Endothelial cell of umbilical vein (primary cell): ENCODE data around the gene NRDC. TPM values are rescaled to one million over a fixed set of nuclear protein-coding genes. Genes with fewer than 3 reads are reported as not detected.

Experiments
- BruUV-seq: library from RNA; stranded (reverse); fragments of 400-500 nt; replicated peaks from 2 replicates; lab custom pipeline; 2021; lab: Mats Ljungman, UMichigan
- CTCF ChIA-PET: fragments of 300-600, 350-600 bp; sonication (Branson Sonifier 250); formaldehyde crosslinking; loops from one replicate; lab custom pipeline; 2021; ENCODE audit warnings: antibody characterized with exemption, inconsistent platforms; lab: Charles Lee
- POLR2A ChIA-PET: fragments of 300-600, 350-600 bp; sonication (Branson Sonifier 250); formaldehyde crosslinking; loops from one replicate; lab custom pipeline; 2021; ENCODE audit warnings: antibody characterized with exemption, inconsistent platforms; lab: Charles Lee
- DNase-seq: peaks from one replicate; pipeline ENCODE4 v3.0.0-alpha.2; 2011; ENCODE audit warnings: low read depth, low spot score
- FAIRE-seq: peaks from 2 replicates; lab custom pipeline; 2011; peaks lifted over from hg19 to GRCh38; lab: Jason Lieb, UNC
- H2AFZ ChIP-seq: 2 replicates; pipeline ENCODE4 v1.6.0; 2012; ENCODE audit warnings: low read depth, low read length, control low read depth, inconsistent platforms
- H3K27ac ChIP-seq: 2 replicates; pipeline ENCODE4 v1.5.1; 2011; ENCODE audit warnings: low read depth, mild to moderate bottlenecking, control low read depth, low read length, moderate library complexity; ENCODE audit not compliant: insufficient read depth
- H3K27me3 ChIP-seq, 2 experiments: 2 replicates each; pipeline versions ENCODE4 v1.6.0 to v1.6.1; 2011; ENCODE audit warnings: low read length in 2 of 2, mixed read lengths in 1 of 2; ENCODE audit not compliant: control insufficient read depth in 2 of 2, insufficient read depth in 2 of 2
- H3K36me3 ChIP-seq, 2 experiments: 2 replicates in 1 of 2; 3 replicates in 1 of 2; pipeline ENCODE4 v1.5.1; 2011; ENCODE audit warnings: low read length in 2 of 2, mild to moderate bottlenecking in 1 of 2, moderate library complexity in 1 of 2; ENCODE audit not compliant: control insufficient read depth in 2 of 2, insufficient read depth in 2 of 2; ENCODE audit errors: extremely low read depth in 1 of 2
- H3K4me1 ChIP-seq: 3 replicates; pipeline ENCODE4 v1.5.1; 2011; ENCODE audit warnings: mild to moderate bottlenecking, low read length; ENCODE audit not compliant: control insufficient read depth, insufficient read depth; ENCODE audit errors: extremely low read depth
- H3K4me2 ChIP-seq: 2 replicates; pipeline ENCODE4 v1.6.1; 2011; ENCODE audit warnings: low read length, control low read depth, mixed read lengths; ENCODE audit not compliant: insufficient read depth
- H3K4me3 ChIP-seq, 3 experiments: fragments of 200-600 bp in 1 of 3; sonication (generic), shearing (Covaris generic) in 1 of 3; replicated peaks in 1 of 3; 2 replicates each; pipeline ENCODE4 v1.5.1; 2011 to 2016; ENCODE audit warnings: control low read depth in 3 of 3, low read length in 3 of 3, mild to moderate bottlenecking in 2 of 3, inconsistent platforms in 1 of 3, low read depth in 1 of 3, moderate library complexity in 1 of 3; ENCODE audit not compliant: insufficient read depth in 1 of 3
- H3K79me2 ChIP-seq: 2 replicates; pipeline ENCODE4 v1.6.0; 2012; ENCODE audit warnings: low read length, inconsistent platforms; ENCODE audit not compliant: control insufficient read depth, insufficient read depth
- H3K9ac ChIP-seq: replicated peaks from 2 replicates; pipeline ENCODE3; 2011; ENCODE audit warnings: low read length, control low read depth; ENCODE audit not compliant: insufficient read depth; ENCODE audit errors: extremely low read depth
- H3K9me1 ChIP-seq: replicated peaks from 3 replicates; pipeline ENCODE4 v1.6.0; 2011; ENCODE audit warnings: mild to moderate bottlenecking, low read length; ENCODE audit not compliant: control insufficient read depth, insufficient read depth; ENCODE audit errors: extremely low read depth
- H3K9me3 ChIP-seq: replicated peaks from 2 replicates; pipeline ENCODE4 v1.5.1; 2012; ENCODE audit warnings: low read length, inconsistent platforms; ENCODE audit not compliant: control insufficient read depth, insufficient read depth
- H4K20me1 ChIP-seq: replicated peaks from 2 replicates; pipeline ENCODE3; 2011; ENCODE audit warnings: mild to moderate bottlenecking, low read length; ENCODE audit not compliant: control insufficient read depth, insufficient read depth; ENCODE audit errors: extremely low read depth
- CTCF ChIP-seq, 2 donors: IDR thresholded peaks; 1 replicate in 1 of 2; 2 replicates in 1 of 2; pipeline ENCODE4 v1.5.1; 2011; ENCODE audit warnings: low read length in 2 of 2, mild to moderate bottlenecking in 2 of 2, moderate library complexity in 2 of 2, control low read depth in 1 of 2, inconsistent platforms in 1 of 2, low read depth in 1 of 2; ENCODE audit not compliant: insufficient read depth in 1 of 2; ENCODE audit errors: extremely low read depth in 1 of 2
- EZH2 ChIP-seq: IDR thresholded peaks from 2 replicates; pipeline ENCODE4 v1.6.1; 2012; ENCODE audit warnings: borderline replicate concordance, low read depth, mild to moderate bottlenecking, moderate library complexity, low read length, inconsistent platforms; ENCODE audit not compliant: severe bottlenecking
- FOS ChIP-seq: IDR thresholded peaks from 2 replicates; pipeline ENCODE4 v1.6.1; 2011; ENCODE audit warnings: mild to moderate bottlenecking, low read length, moderate library complexity, borderline replicate concordance; ENCODE audit not compliant: insufficient read depth
- GATA2 ChIP-seq: IDR thresholded peaks from 2 replicates; pipeline ENCODE4 v1.7.0; 2011; ENCODE audit warnings: low read depth, mild to moderate bottlenecking, moderate library complexity, mixed read lengths, low read length; ENCODE audit not compliant: insufficient read length, insufficient read depth
- JUN ChIP-seq: IDR thresholded peaks from 2 replicates; pipeline ENCODE4 v1.6.1; 2011; ENCODE audit warnings: borderline replicate concordance, low read depth; ENCODE audit not compliant: insufficient read length, insufficient read depth
- MAX ChIP-seq: IDR thresholded peaks from 2 replicates; pipeline ENCODE4 v1.6.1; 2011; ENCODE audit not compliant: insufficient read depth, insufficient read length
- MYC ChIP-seq: IDR thresholded peaks from one replicate; pipeline ENCODE4 v1.6.1; 2011; ENCODE audit warnings: mild to moderate bottlenecking, low read depth, low read length
- POLR2A ChIP-seq: IDR thresholded peaks from 2 replicates; pipeline ENCODE4 v1.6.1; 2012; ENCODE audit warnings: low read depth, mild to moderate bottlenecking, control low read depth, low read length
- POLR2AphosphoS5 ChIP-seq: IDR thresholded peaks from 2 replicates; pipeline ENCODE4 v1.6.1; 2012; ENCODE audit warnings: low read depth, mild to moderate bottlenecking, control low read depth, low read length, moderate library complexity; ENCODE audit not compliant: insufficient read depth
- dilution Hi-C: fragments of 300-500 bp; cut with MboI; formaldehyde crosslinking; loops from one replicate; pipeline ENCODE4 v1.15.0; 2019; ENCODE audit warnings: low sequenced_read_pairs; ENCODE audit not compliant: extremely low pct_ligation_motif_present
- intact Hi-C: fragments of 100-400 bp; cut with micrococcal nuclease; formaldehyde crosslinking; loops from one replicate; pipeline ENCODE4 v1.10.0; 2022
- polyA plus RNA-seq, 4 experiments: library from polyadenylated mRNA; depleted of rRNA in 3 of 4; stranded (reverse) in 3 of 4; unstranded in 1 of 4; fragments of >200 nt; gene quantifications; 2 replicates each; pipeline versions ENCODE4 v1.2.1 to v1.2.3, GENCODE V29; 2011 to 2012; ENCODE audit warnings: missing spikeins in 1 of 4
- total RNA-seq: library from RNA; stranded (reverse); gene quantifications from 2 replicates; pipeline ENCODE4 v1.2.3, GENCODE V29; 2021

The NRDC gene
- total and polyA plus RNA-seq, 2 donors (not counting 3 experiments of a cell fraction or from before 2014, with no cell fraction given) = 41.8 to 146 TPM

- Histone ChIP-seq H3K4me2 (no peak overlapping the region), H3K9ac (no peak overlapping the region), H3K27me3 (no peaks in the 10 kb centered on the region), H3K4me1 (peaks cover 12% of the 10 kb centered on the region), H3K79me2 (no peaks in the 10 kb centered on the region), H4K20me1 (no peaks in the 10 kb centered on the region), H3K27ac (no peak overlapping the region), H3K9me3 (no peaks in the 10 kb centered on the region), H2AFZ (no peak overlapping the region), H3K9me1 (no peaks in the 10 kb centered on the region), H3K4me3 (no peak overlapping the region), H3K36me3 (no peaks in the 10 kb centered on the region)
- ChIA-PET CTCF (interaction anchor here (1.3 to 4.9 kb wide), 2 partner anchors 20 to 29 kb away, joined by 4 to 31 read pairs; no protein-coding TSS in a partner anchor), POLR2A (no interaction called here)
- intact Hi-C loops (no loop called here), dilution Hi-C loops (no loop called here)
- FAIRE-seq (no peak), DNase-seq (no peak)
- no TSS peak for BruUV-seq
- TF ChIP-seq POLR2A (no peak), POLR2AphosphoS5 (no peak), EZH2 (no peak), MYC (no peak), FOS (no peak), MAX (no peak), JUN (no peak), GATA2 (peak; percentile 66), CTCF (IDR thresholded peaks at IDR 0.05; ENCODE audit: extremely low read depth in 1 of 2, insufficient read depth in 1 of 2, low read depth in 1 of 2, low read length in 2 of 2) (no peak)
Measured at GRCh38 chr1:51916587-51917405, 38.3 kb upstream of the NRDC start.
